Endothelial cell (in vitro differentiated cells): Measurements from ENCODE around the gene UTF1. TPM values are rescaled to one million over a fixed set of nuclear protein-coding genes. Genes with fewer than 3 reads are reported as not detected.

Experiments used
- DNase-seq: peaks from one replicate; pipeline ENCODE4 v3.0.0; 2021; ENCODE audit warnings: low spot score
- H3K27ac Mint-ChIP-seq: one replicate; pipeline ENCODE4 v1.8.0; 2021; ENCODE audit warnings: mixed read lengths, inconsistent platforms; ENCODE audit not compliant: unreplicated experiment
- H3K27me3 Mint-ChIP-seq: one replicate; pipeline ENCODE4 v1.8.0; 2021; ENCODE audit warnings: mild to moderate bottlenecking, moderate library complexity, mixed read lengths, inconsistent platforms; ENCODE audit not compliant: unreplicated experiment
- H3K36me3 Mint-ChIP-seq: one replicate; pipeline ENCODE4 v1.8.0; 2021; ENCODE audit warnings: mild to moderate bottlenecking, low read depth, mixed read lengths, inconsistent platforms; ENCODE audit not compliant: unreplicated experiment
- H3K4me1 Mint-ChIP-seq: one replicate; pipeline ENCODE4 v1.8.0; 2021; ENCODE audit warnings: mild to moderate bottlenecking, mixed read lengths, inconsistent platforms; ENCODE audit not compliant: unreplicated experiment
- H3K4me3 Mint-ChIP-seq: one replicate; pipeline ENCODE4 v1.8.0; 2021; ENCODE audit warnings: mild to moderate bottlenecking, mixed read lengths, inconsistent platforms; ENCODE audit not compliant: unreplicated experiment
- H3K9me3 Mint-ChIP-seq: one replicate; pipeline ENCODE4 v1.8.0; 2021; ENCODE audit warnings: mixed read lengths, inconsistent platforms; ENCODE audit not compliant: unreplicated experiment
- CTCF ChIP-seq: fragments of 200-600 bp; sonication (generic); IDR thresholded peaks from one replicate; pipeline ENCODE4 v1.5.0; 2021; ENCODE audit warnings: antibody characterized with exemption; ENCODE audit not compliant: unreplicated experiment
- total RNA-seq: library from RNA; stranded (reverse); fragmentation: NEBNext Ultra II Directional; extraction: Animal tissue kit (Norgen Biotek cat#: 25700); gene quantifications from one replicate; pipeline ENCODE4 v1.2.1, GENCODE V29; 2021; ENCODE audit not compliant: unreplicated experiment

The UTF1 gene
- total RNA-seq, 1 donor from 2014 or later, result 0.38 TPM

DNA sequence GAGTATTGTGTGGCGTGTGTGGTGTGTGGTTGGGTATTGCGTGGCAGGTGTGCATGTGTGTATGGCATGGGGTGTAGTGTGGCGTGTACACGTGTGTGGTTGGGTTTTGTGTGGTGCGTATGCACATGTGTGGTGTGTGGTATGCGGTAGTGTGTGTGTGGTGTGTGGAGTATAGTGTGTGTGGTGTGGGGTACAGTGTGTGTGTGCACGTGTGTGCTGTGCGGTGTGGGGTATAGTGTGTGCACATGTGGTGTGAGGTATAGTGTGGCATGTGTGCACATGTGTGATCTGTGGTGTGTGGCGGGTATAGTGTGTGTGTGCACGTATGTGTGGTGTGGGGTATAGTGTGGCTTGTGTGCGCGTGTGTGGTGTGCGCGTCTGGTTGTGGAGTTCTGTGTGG, 20.9 kb upstream of the UTF1 start:
- Mint-ChIP-seq H3K4me1 (no peaks in the 10 kb centered on the region), H3K27me3 (peaks cover 5% of the 10 kb centered on the region), H3K36me3 (no peaks in the 10 kb centered on the region), H3K9me3 (no peaks in the 10 kb centered on the region), H3K27ac (no peak overlapping the region), H3K4me3 (no peak overlapping the region)
- DNase-seq, result no peak
- no peak for TF ChIP-seq CTCF

- Mint-ChIP-seq H3K36me3 (no peaks in the 10 kb centered on the region), H3K27ac (no peak overlapping the region), H3K9me3 (no peaks in the 10 kb centered on the region)
Observed at GRCh38 chr10:133209641-133210040, 20.4 kb upstream of the UTF1 start.

GRCh38 chr10:133210398-133211140, 19.4 kb upstream of the UTF1 start:
- Mint-ChIP-seq H3K9me3 (no peaks in the 10 kb centered on the region), H3K27ac (no peak overlapping the region), H3K4me3 (no peak overlapping the region), H3K27me3 (peaks cover 9% of the 10 kb centered on the region), H3K36me3 (no peaks in the 10 kb centered on the region), H3K4me1 (no peaks in the 10 kb centered on the region)
- TF ChIP-seq CTCF, result no peak
- no peak for DNase-seq

More at GRCh38 chr10:133209641-133210040, 20.4 kb upstream of the UTF1 start:
- no peak for TF ChIP-seq CTCF
- no peaks in the 10 kb centered on the region for H3K4me1 Mint-ChIP-seq
- DNase-seq, result no peak
- H3K27me3 Mint-ChIP-seq, result peaks cover 5% of the 10 kb centered on the region
- H3K4me3 Mint-ChIP-seq, result no peak overlapping the region

DNA sequence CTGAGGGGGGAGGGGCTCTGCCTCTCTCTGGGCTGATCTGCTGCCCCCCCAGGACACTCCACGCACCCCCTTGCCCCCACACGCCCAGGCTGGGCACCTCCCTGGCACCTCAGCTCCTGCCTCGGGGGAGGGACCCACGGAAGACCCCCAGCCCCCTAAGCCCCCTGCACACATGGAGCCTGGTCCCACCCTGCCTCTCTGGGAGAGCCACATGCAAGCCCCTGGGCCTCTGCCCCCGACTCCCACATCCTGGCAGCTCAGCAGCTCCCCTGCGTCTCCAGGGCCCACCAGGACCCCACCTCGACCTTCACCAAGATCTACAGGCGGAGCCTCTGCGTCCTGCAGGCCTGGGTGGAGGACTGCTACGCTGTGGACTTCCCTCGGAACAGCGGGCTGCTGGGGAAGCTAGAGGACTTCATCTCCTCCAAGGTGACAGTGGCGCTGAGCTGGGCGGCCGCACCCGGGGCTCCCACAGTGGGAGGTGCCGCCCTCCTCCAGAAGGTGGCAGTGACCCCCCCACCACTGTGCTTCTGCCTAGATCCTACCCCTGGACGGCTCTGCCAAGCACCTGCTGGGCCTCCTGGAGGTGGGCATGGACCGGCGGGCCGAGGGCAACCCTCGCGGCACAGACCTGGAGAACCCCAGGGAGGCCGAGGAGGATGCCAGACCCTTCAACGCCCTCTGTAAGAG, 18.7 kb upstream of the UTF1 start:
- H3K4me3 Mint-ChIP-seq, result no peak overlapping the region
- no peak for TF ChIP-seq CTCF
- H3K36me3 Mint-ChIP-seq, result no peaks in the 10 kb centered on the region
- no peaks in the 10 kb centered on the region for H3K4me1 Mint-ChIP-seq
- no peak overlapping the region for H3K27ac Mint-ChIP-seq
- peaks cover 9% of the 10 kb centered on the region for H3K27me3 Mint-ChIP-seq
- H3K9me3 Mint-ChIP-seq, result no peaks in the 10 kb centered on the region
- no peak for DNase-seq
